ENCODE measurements around the gene TGM3. TPM values are rescaled to one million over a fixed set of nuclear protein-coding genes. Genes with fewer than 3 reads are reported as not detected.

TGM3 gene
- total and polyA plus RNA-seq, 2 of the 4 experiments (the other 2 are of a cell fraction), result not detected

GRCh38 chr20:2253256-2253655 is 42.5 kb upstream of the TGM3 start:
- H2BK120ac ChIP-seq (ENCODE audit: low read depth, low read length), result no peak overlapping the region
- no peak overlapping the region for H3K27ac ChIP-seq (ENCODE audit: insufficient read depth, low read length)
- no peak overlapping the region for H2BK5ac ChIP-seq (ENCODE audit: low read depth, low read length, poor library complexity, severe bottlenecking)
- peaks cover 4% of the 10 kb centered on the region; the same call in 1 of the 2 replicates for H3K27me3 ChIP-seq (ENCODE audit: control insufficient read depth, insufficient read depth, low read length)
- H2AK5ac ChIP-seq (ENCODE audit: low read depth, low read length), result no peak overlapping the region
- H3K4ac ChIP-seq (ENCODE audit: low read depth, low read length), result no peak overlapping the region
- no peak overlapping the region for H2AK9ac ChIP-seq (replicated peaks; ENCODE audit: low read depth, low read length, poor library complexity)
- DNase-seq (no peak), ATAC-seq (ENCODE audit: low read depth) (no peak)
- no peaks in the 10 kb centered on the region for H4K20me1 ChIP-seq (ENCODE audit: insufficient read depth, low read length)
- no peak overlapping the region for H3K9ac ChIP-seq (ENCODE audit: low read depth, low read length)
- no peak overlapping the region for H3K4me3 ChIP-seq (ENCODE audit: insufficient read depth, low read depth, low read length)
- ChIA-PET POLR2A (ENCODE audit: unreplicated experiment) (no interaction called here), CTCF (interaction anchor here (0.5 kb wide), 1 partner anchor 24 kb away, joined by 3 read pairs; no protein-coding TSS in a partner anchor)
- H2BK20ac ChIP-seq (ENCODE audit: low read depth, low read length), result no peak overlapping the region
- no peak overlapping the region for H3K14ac ChIP-seq (replicated peaks; ENCODE audit: low read depth, low read length)
- no peak overlapping the region for H4K8ac ChIP-seq (ENCODE audit: low read depth in 2 of 2, low read length in 2 of 2)
- H3K36me3 ChIP-seq (ENCODE audit: control insufficient read depth, insufficient read depth, low read length), result no peaks in the 10 kb centered on the region
- H3K23ac ChIP-seq (ENCODE audit: low read depth, low read length), result no peak overlapping the region
- H4K5ac ChIP-seq (ENCODE audit: low read depth, low read length), result no peak overlapping the region
- no peak overlapping the region for H3K56ac ChIP-seq (ENCODE audit: extremely low read depth, insufficient read depth, low read length)
- H3K9me1 ChIP-seq (ENCODE audit: insufficient read depth, low read length), result no peaks in the 10 kb centered on the region
- in situ Hi-C loops (cut with MboI; ENCODE audit: low sequenced_read_pairs) (no loop called here), intact Hi-C loops (cut with micrococcal nuclease) (no loop called here), dilution Hi-C loops (cut with HindIII; ENCODE audit: low sequenced_read_pairs, unreplicated experiment) (no loop called here)
- H2BK15ac ChIP-seq (ENCODE audit: low read depth, low read length), result no peak overlapping the region
- no peak overlapping the region for H4K91ac ChIP-seq (ENCODE audit: insufficient read depth, low read depth, low read length)
- no peak overlapping the region for H3K4me2 ChIP-seq (ENCODE audit: low read depth, low read length)
- H3K4me1 ChIP-seq (ENCODE audit: control insufficient read depth, insufficient read depth, low read length), result no peaks in the 10 kb centered on the region
- WGBS, 2 experiments (ENCODE audit: extremely low coverage in 2 of 2, insufficient read length in 1 of 2), result 69% methylated on average over 2 of the region's 10 CpGs; no CpG with 5 or more reads in 1 of the 2 experiments
- H3K79me1 ChIP-seq (ENCODE audit: low read depth in 1 of 2, low read length in 2 of 2), result no peaks in the 10 kb centered on the region
- no peak overlapping the region for H3K18ac ChIP-seq (ENCODE audit: low read depth, low read length)
- TF ChIP-seq RFX5 (IDR thresholded peaks at IDR 0.05; ENCODE audit: low read depth, low read length) (no peak), BHLHE40 (IDR thresholded peaks at IDR 0.05; ENCODE audit: low read depth, low read length) (no peak), RCOR1 (IDR thresholded peaks at IDR 0.05; ENCODE audit: insufficient replicate concordance, low read length) (no peak)
- no peaks in the 10 kb centered on the region for H3K9me3 ChIP-seq (ENCODE audit: control insufficient read depth, insufficient read depth, low read length)
- no TSS peak for BruUV-seq (replicated peaks)
- no peak overlapping the region for H2AFZ ChIP-seq (replicated peaks; ENCODE audit: low read length, poor library complexity)
